AG04450 (cell line): Measurements from ENCODE around the gene XRCC3. TPM values are rescaled to one million over a fixed set of nuclear protein-coding genes. Genes with fewer than 3 reads are reported as not detected.

Experiments used
- CTCF ChIA-PET: fragments of 300-600, 350-600 bp; formaldehyde crosslinking; extraction: SDS; loops from one replicate; lab custom pipeline; 2022; ENCODE audit warnings: antibody characterized with exemption, inconsistent platforms; lab: Charles Lee
- POLR2A ChIA-PET: fragments of 350-600 bp; formaldehyde crosslinking; extraction: SDS; loops from one replicate; lab custom pipeline; 2021; ENCODE audit warnings: antibody characterized with exemption, inconsistent platforms; lab: Yijun Ruan, JAX
- DNase-seq: peaks from one replicate; pipeline ENCODE4 v3.0.0-alpha.2; 2011; ENCODE audit warnings: low read depth, low spot score
- H3K27ac ChIP-seq: one replicate; pipeline ENCODE4 v1.5.1; 2012; ENCODE audit warnings: low read depth, low read length, control low read depth
- H3K27me3 ChIP-seq: one replicate; pipeline ENCODE4 v1.6.0; 2012; ENCODE audit warnings: low read length; ENCODE audit not compliant: control insufficient read depth, insufficient read depth
- H3K4me3 ChIP-seq: 2 replicates; pipeline ENCODE4 v1.5.1; 2011; ENCODE audit warnings: mild to moderate bottlenecking, low read depth, low read length, control low read depth
- H3K9me3 ChIP-seq: 2 replicates; pipeline ENCODE4 v1.5.1; 2012; ENCODE audit warnings: low read length; ENCODE audit not compliant: control insufficient read depth, insufficient read depth
- polyA plus RNA-seq: library from polyadenylated mRNA; depleted of rRNA; stranded (reverse); fragments of >200 nt; gene quantifications from 2 replicates; pipeline ENCODE4 v1.2.3, GENCODE V29; 2011
- TF ChIP-seq, protein P1 (sequence below): IDR thresholded peaks from 2 replicates; pipeline ENCODE4 v1.5.1; 2011; ENCODE audit warnings: low read depth, low read length, control low read depth, inconsistent platforms

The XRCC3 gene
- polyA plus RNA-seq, 1 experiment: 4.8 TPM

DNA sequence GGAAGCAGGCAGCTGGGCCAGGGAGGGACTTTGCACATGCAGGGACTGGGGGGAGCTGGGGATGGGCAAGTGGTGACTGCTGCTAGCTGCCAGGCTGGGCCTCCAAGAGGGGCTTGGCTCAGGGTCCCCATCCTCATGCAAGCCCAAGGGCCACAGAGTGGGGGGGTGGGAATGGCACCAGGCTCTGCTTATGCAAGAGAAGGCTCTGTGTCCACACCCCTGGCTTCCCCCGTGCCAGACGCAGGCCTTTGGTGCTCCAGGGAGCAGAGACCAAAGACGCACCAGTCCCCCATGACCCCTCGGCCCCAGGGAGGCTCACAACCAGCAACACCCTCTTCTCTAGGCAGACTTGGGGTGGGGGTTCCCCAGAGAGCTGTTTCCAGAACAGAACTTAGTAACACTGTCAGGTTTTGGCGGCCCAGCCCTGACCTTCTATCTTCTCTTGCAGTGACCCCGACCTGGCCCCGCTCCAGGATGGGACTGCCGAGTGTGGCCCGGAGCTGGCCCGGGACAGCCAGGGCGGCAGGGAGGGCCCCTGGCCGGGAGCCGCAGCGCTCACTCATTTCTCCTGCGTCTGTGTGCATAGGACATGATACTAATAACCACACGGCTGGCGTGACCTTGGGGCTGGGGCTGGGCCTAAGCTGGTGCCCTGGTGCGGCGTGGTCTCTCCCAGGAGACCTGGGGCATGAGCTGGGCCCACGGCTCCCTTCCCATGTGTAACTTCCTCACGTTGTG lies 14.3 kb downstream of the XRCC3 start:
- Histone ChIP-seq H3K27me3 (no peaks in the 10 kb centered on the region), H3K27ac (no peak overlapping the region), H3K4me3 (no peak overlapping the region), H3K9me3 (no peaks in the 10 kb centered on the region)
- TF ChIP-seq, protein P1, sequence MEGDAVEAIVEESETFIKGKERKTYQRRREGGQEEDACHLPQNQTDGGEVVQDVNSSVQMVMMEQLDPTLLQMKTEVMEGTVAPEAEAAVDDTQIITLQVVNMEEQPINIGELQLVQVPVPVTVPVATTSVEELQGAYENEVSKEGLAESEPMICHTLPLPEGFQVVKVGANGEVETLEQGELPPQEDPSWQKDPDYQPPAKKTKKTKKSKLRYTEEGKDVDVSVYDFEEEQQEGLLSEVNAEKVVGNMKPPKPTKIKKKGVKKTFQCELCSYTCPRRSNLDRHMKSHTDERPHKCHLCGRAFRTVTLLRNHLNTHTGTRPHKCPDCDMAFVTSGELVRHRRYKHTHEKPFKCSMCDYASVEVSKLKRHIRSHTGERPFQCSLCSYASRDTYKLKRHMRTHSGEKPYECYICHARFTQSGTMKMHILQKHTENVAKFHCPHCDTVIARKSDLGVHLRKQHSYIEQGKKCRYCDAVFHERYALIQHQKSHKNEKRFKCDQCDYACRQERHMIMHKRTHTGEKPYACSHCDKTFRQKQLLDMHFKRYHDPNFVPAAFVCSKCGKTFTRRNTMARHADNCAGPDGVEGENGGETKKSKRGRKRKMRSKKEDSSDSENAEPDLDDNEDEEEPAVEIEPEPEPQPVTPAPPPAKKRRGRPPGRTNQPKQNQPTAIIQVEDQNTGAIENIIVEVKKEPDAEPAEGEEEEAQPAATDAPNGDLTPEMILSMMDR: no peak
- ChIA-PET CTCF (no interaction called here), POLR2A (no interaction called here)
- DNase-seq: no peak

DNA sequence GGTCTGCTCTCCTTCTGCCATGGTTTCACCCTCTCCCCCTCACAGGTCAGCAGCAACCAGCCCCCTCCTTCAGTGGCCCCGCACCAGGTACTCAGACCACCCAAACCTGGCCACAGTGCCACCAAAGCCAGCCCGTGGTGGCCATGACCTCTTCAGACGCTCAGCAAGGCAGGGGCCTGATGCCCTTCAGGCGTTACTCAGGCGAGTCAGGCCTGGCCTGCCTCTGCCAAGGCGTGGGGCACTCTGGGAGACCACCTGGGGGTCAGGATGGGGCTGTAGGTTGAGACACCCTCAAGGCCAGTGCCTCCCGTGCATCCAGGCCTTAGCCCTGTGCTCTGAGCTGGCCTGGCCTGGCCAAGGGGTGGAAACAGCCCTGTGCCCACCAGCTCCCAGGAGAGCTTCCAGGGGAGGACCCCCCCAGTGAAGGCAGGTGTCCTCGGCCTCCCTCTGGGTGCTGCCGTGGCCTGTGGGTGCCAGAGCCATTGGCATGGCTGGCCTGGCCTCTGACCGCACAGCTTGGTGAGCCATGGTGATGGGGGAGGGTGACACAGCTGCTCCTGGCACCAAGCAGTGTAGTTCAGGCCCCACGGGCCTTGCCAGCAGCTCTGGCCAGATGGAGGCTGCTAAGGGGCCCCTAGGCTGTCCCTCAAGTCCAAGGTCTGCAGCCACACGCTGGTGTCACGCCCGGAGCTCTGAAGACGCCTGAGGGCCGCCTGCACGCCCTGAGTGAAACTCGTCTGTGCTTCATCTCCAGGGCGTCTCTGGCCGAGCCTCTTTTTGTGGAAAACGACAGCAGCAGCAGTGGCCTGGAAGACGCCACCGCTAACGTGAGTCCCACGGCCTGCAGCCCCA lies 15.1 kb downstream of the XRCC3 start:
- Histone ChIP-seq H3K27me3 (no peaks in the 10 kb centered on the region), H3K27ac (no peak overlapping the region), H3K4me3 (no peak overlapping the region), H3K9me3 (no peaks in the 10 kb centered on the region)
- ChIA-PET CTCF (no interaction called here), POLR2A (no interaction called here)
- TF ChIP-seq, protein P1: no peak
- no peak for DNase-seq

DNA sequence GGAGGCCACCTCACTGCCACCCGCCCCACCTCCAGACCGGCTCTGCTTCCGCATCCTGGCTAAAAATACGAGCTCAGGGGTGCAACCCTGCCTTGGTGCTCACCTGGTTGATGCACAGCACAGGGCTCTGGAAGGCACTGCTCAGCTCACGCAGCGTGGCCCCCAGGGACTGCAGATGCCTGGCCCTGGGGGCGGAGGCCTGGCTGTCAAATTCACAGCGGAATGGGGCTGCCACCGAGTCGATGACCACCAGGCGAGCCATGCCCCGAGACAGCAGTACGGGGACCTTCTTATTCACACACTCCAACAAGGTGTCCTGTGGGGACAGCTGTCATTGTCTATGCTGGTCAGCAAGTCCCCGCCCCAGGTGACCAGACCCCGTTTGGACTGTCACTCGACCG lies 16.0 kb downstream of the XRCC3 start:
- no peaks in the 10 kb centered on the region for H3K9me3 ChIP-seq
- H3K27me3 ChIP-seq: no peaks in the 10 kb centered on the region
- no peak for DNase-seq
- CTCF ChIA-PET: no interaction called here
- POLR2A ChIA-PET: no interaction called here
- no peak overlapping the region for H3K27ac ChIP-seq
- no peak overlapping the region for H3K4me3 ChIP-seq
- TF ChIP-seq, protein P1: no peak

DNA sequence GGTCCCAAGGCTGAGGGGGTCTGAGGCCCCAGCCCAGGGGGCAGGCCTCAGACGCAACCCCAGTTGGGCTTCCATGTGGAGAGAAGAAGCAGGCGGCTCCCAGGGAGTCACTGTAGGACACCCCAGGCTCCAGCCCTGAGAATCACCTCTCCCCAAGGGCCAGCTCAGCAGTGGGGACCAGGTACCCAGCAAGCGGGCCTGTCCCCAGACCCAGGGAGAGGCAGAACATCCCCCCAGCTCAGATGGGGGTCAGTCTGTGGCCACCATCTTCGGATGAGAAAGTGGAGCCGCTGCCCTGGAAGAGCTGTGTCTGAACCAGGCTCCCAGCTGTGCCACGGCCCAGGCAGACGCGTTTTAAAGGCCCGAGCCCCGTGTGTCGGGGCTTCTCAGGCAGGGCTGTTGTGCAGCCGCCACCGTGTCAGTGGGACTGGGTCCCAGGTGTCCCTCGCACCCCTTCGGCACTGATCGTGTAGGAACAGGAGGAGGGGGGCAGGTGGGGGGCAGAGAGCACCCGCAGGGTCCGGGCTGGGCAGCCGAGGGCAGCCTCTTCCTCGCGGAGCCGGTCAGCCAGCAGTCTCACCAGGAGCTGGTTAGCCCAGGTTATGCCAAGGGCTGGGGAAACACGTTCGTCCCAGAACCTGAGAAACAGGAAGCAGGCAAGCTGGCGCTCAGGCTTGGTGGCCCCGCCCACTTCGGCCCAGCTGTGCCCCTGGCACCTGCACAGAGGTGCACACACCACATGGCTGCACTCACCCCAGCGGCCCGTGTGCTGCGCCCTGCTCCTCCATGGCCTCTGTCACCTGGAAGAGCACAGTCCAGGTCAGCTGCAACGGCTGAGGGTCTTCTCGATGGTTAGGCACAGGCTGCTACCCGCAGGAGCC lies 16.6 kb downstream of the XRCC3 start:
- TF ChIP-seq, protein P1: no peak
- CTCF ChIA-PET: no interaction called here
- Histone ChIP-seq H3K27ac (no peak overlapping the region), H3K9me3 (no peaks in the 10 kb centered on the region), H3K4me3 (no peak overlapping the region), H3K27me3 (no peaks in the 10 kb centered on the region)
- POLR2A ChIA-PET: no interaction called here
- no peak for DNase-seq
